GM23338 (cell line): Measurements from ENCODE around the gene ATG2A. TPM values are rescaled to one million over a fixed set of nuclear protein-coding genes. Genes with fewer than 3 reads are reported as not detected.

Source experiments
- ATAC-seq: fragments of 200-7000 bp; cut with Tn5 transposase; 3 replicates; pipeline ENCODE4 v1.9.1; 2020
- DNase-seq: peaks from one replicate; pipeline ENCODE4 v3.0.0-alpha.2; 2015; ENCODE audit warnings: low spot score
- H2AFZ ChIP-seq: fragments of 200-600 bp; sonication (generic); 2 replicates; pipeline ENCODE4 v1.8.0; 2016; ENCODE audit warnings: antibody characterized with exemption, mild to moderate bottlenecking, moderate library complexity
- H3F3A ChIP-seq: fragments of 200-600 bp; sonication (generic); replicated peaks from 2 replicates; pipeline ENCODE4 v1.8.0; 2017; ENCODE audit warnings: antibody characterized with exemption, mixed run types, low read depth
- H3K27ac ChIP-seq: fragments of 200-600 bp; sonication (generic); 2 replicates; pipeline ENCODE4 v1.6.1; 2016; ENCODE audit warnings: low read depth
- H3K27me3 ChIP-seq: fragments of 200-600 bp; sonication (generic); 2 replicates; pipeline ENCODE4 v1.8.0; 2016; ENCODE audit warnings: mild to moderate bottlenecking, mixed run types, moderate library complexity; ENCODE audit not compliant: insufficient read depth
- H3K36me3 ChIP-seq: fragments of 200-600 bp; sonication (generic); 2 replicates; pipeline ENCODE4 v1.8.0; 2016; ENCODE audit warnings: mild to moderate bottlenecking; ENCODE audit not compliant: insufficient read depth
- H3K4me1 ChIP-seq: fragments of 200-600 bp; sonication (generic); 2 replicates; pipeline ENCODE4 v1.8.0; 2016; ENCODE audit warnings: mild to moderate bottlenecking, moderate library complexity; ENCODE audit not compliant: insufficient read depth
- H3K4me2 ChIP-seq: fragments of 200-600 bp; sonication (generic); 2 replicates; pipeline ENCODE4 v1.7.1; 2017; ENCODE audit warnings: mixed run types
- H3K4me3 ChIP-seq: fragments of 200-600 bp; sonication (generic); 2 replicates; pipeline ENCODE4 v1.6.1; 2016; ENCODE audit warnings: mixed run types
- H3K79me2 ChIP-seq: fragments of 200-600 bp; sonication (generic); replicated peaks from 2 replicates; pipeline ENCODE4 v1.8.0; 2017; ENCODE audit warnings: mild to moderate bottlenecking; ENCODE audit not compliant: insufficient read depth
- H3K9me2 ChIP-seq: fragments of 200-600 bp; sonication (generic); 2 replicates; pipeline ENCODE4 v1.8.0; 2017; ENCODE audit not compliant: insufficient read depth
- H4K20me1 ChIP-seq: fragments of 200-600 bp; sonication (generic); replicated peaks from 2 replicates; pipeline ENCODE4 v1.8.0; 2017; ENCODE audit warnings: mild to moderate bottlenecking; ENCODE audit not compliant: insufficient read depth
- H3K27ac Mint-ChIP-seq: 2 replicates; pipeline ENCODE4 v1.8.0; 2020; ENCODE audit warnings: inconsistent platforms, mild to moderate bottlenecking, moderate library complexity, mixed read lengths
- H3K27me3 Mint-ChIP-seq: 3 replicates; pipeline ENCODE4 v1.8.0; 2022; ENCODE audit warnings: low read depth, mild to moderate bottlenecking, moderate library complexity, mixed read lengths, inconsistent platforms; ENCODE audit not compliant: insufficient read depth, poor library complexity
- H3K36me3 Mint-ChIP-seq: 3 replicates; pipeline ENCODE4 v1.8.0; 2021; ENCODE audit warnings: low read depth, mild to moderate bottlenecking, inconsistent platforms, moderate library complexity, mixed read lengths
- H3K4me1 Mint-ChIP-seq: 3 replicates; pipeline ENCODE4 v1.8.0; 2020; ENCODE audit warnings: mild to moderate bottlenecking, inconsistent platforms, mixed read lengths
- H3K4me3 Mint-ChIP-seq: 3 replicates; pipeline ENCODE4 v1.8.0; 2021; ENCODE audit warnings: moderate library complexity, mild to moderate bottlenecking, inconsistent platforms, mixed read lengths
- H3K9me3 Mint-ChIP-seq: 3 replicates; pipeline ENCODE4 v1.8.0; 2020; ENCODE audit warnings: moderate library complexity, mild to moderate bottlenecking, inconsistent platforms, mixed read lengths
- CREB1 ChIP-seq: fragments of 250-450 bp; sonication (Bioruptor Pico); IDR thresholded peaks from 2 replicates; pipeline ENCODE4 v1.5.0; 2020; ENCODE audit warnings: low read depth, mild to moderate bottlenecking, moderate library complexity
- CTCF ChIP-seq, 2 experiments: fragments of 200-600 bp in 1 of 2; sonication (generic) in 1 of 2; conservative IDR thresholded peaks; 2 replicates each; pipeline versions ENCODE4 v1.5.1 to v1.6.1; 2016 to 2017; ENCODE audit warnings: antibody characterized with exemption in 2 of 2, low read depth in 2 of 2, mild to moderate bottlenecking in 2 of 2, moderate library complexity in 1 of 2
- EZH2 ChIP-seq: fragments of 200-600 bp; sonication (generic); IDR thresholded peaks from one replicate; pipeline ENCODE4 v1.8.0; 2017; ENCODE audit warnings: antibody characterized with exemption, mild to moderate bottlenecking, low read depth; ENCODE audit not compliant: unreplicated experiment
- EZH2phosphoT487 ChIP-seq: fragments of 200-600 bp; sonication (generic); IDR thresholded peaks from one replicate; pipeline ENCODE4 v1.8.1; 2018; ENCODE audit warnings: antibody characterized with exemption; ENCODE audit not compliant: unreplicated experiment
- JUNB ChIP-seq: IDR thresholded peaks from one replicate; pipeline ENCODE4 v1.6.1; 2016; ENCODE audit warnings: antibody characterized with exemption; ENCODE audit not compliant: unreplicated experiment
- NANOG ChIP-seq: IDR thresholded peaks from 2 replicates; pipeline ENCODE4 v1.6.1; 2016; ENCODE audit warnings: antibody characterized with exemption, borderline replicate concordance
- POLR2AphosphoS5 ChIP-seq: IDR thresholded peaks from 2 replicates; pipeline ENCODE4 v1.6.1; 2016; ENCODE audit warnings: antibody characterized with exemption, low read depth
- STAT1 ChIP-seq: IDR thresholded peaks from one replicate; pipeline ENCODE4 v1.6.1; 2016; ENCODE audit warnings: antibody characterized with exemption; ENCODE audit not compliant: unreplicated experiment
- ZNF114 ChIP-seq: fragments of 250-450 bp; sonication (Bioruptor Pico); IDR thresholded peaks from 2 replicates; pipeline ENCODE4 v1.5.0; 2020; ENCODE audit warnings: mild to moderate bottlenecking, moderate library complexity
- polyA plus RNA-seq: library from polyadenylated mRNA; unstranded; fragments of >200 nt; fragmentation: Nextera tagmentation; extraction: Ambion mirVana; gene quantifications from 2 replicates; pipeline ENCODE4 v1.2.1, GENCODE V29; 2016
- total RNA-seq: library from RNA; depleted of rRNA; stranded (reverse); fragments of >200 nt; shearing (Covaris generic); gene quantifications from 2 replicates; pipeline ENCODE4 v1.2.3, GENCODE V29; 2014
- TF ChIP-seq, protein P1 (sequence below): IDR thresholded peaks from one replicate; pipeline ENCODE4 v1.6.1; 2018; ENCODE audit warnings: antibody characterized with exemption; ENCODE audit not compliant: unreplicated experiment
- TF ChIP-seq, protein P2 (sequence below): IDR thresholded peaks from 2 replicates; pipeline ENCODE4 v1.6.1; 2016; ENCODE audit warnings: antibody characterized with exemption

Gene ATG2A
- total and polyA plus RNA-seq, 2 experiments from 2014 or later, result 8.7 to 31.7 TPM

- no peak for TF ChIP-seq ZNF114 (CRISPR knock-in tag)
- no peak for TF ChIP-seq POLR2AphosphoS5
- TF ChIP-seq EZH2, result no peak
- TF ChIP-seq, protein P1, sequence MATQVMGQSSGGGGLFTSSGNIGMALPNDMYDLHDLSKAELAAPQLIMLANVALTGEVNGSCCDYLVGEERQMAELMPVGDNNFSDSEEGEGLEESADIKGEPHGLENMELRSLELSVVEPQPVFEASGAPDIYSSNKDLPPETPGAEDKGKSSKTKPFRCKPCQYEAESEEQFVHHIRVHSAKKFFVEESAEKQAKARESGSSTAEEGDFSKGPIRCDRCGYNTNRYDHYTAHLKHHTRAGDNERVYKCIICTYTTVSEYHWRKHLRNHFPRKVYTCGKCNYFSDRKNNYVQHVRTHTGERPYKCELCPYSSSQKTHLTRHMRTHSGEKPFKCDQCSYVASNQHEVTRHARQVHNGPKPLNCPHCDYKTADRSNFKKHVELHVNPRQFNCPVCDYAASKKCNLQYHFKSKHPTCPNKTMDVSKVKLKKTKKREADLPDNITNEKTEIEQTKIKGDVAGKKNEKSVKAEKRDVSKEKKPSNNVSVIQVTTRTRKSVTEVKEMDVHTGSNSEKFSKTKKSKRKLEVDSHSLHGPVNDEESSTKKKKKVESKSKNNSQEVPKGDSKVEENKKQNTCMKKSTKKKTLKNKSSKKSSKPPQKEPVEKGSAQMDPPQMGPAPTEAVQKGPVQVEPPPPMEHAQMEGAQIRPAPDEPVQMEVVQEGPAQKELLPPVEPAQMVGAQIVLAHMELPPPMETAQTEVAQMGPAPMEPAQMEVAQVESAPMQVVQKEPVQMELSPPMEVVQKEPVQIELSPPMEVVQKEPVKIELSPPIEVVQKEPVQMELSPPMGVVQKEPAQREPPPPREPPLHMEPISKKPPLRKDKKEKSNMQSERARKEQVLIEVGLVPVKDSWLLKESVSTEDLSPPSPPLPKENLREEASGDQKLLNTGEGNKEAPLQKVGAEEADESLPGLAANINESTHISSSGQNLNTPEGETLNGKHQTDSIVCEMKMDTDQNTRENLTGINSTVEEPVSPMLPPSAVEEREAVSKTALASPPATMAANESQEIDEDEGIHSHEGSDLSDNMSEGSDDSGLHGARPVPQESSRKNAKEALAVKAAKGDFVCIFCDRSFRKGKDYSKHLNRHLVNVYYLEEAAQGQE, result no peak
- no peak for TF ChIP-seq CREB1
- no peak for TF ChIP-seq JUNB
- no peak for TF ChIP-seq CTCF (conservative IDR thresholded peaks at IDR 0.05; ENCODE audit: low read depth in 2 of 2)
- TF ChIP-seq, protein P2, sequence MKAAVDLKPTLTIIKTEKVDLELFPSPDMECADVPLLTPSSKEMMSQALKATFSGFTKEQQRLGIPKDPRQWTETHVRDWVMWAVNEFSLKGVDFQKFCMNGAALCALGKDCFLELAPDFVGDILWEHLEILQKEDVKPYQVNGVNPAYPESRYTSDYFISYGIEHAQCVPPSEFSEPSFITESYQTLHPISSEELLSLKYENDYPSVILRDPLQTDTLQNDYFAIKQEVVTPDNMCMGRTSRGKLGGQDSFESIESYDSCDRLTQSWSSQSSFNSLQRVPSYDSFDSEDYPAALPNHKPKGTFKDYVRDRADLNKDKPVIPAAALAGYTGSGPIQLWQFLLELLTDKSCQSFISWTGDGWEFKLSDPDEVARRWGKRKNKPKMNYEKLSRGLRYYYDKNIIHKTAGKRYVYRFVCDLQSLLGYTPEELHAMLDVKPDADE, result no peak
Measured at GRCh38 chr11:64902102-64902900, 14.7 kb downstream of the ATG2A start (continued).

GRCh38 chr11:64900774-64901173, 16.2 kb downstream of the ATG2A start:
- no peak overlapping the region for H2AFZ ChIP-seq
- H3K4me2 ChIP-seq, result no peak overlapping the region
- no peaks in the 10 kb centered on the region for H3K36me3 ChIP-seq
- H3K9me2 ChIP-seq, result no peaks in the 10 kb centered on the region
- no peak overlapping the region for H3K4me3 ChIP-seq
- H3F3A ChIP-seq, result no peaks in the 10 kb centered on the region
- H3K79me2 ChIP-seq, result no peaks in the 10 kb centered on the region
- H3K36me3 Mint-ChIP-seq, result no peaks in the 10 kb centered on the region
- H3K9me3 Mint-ChIP-seq, result no peaks in the 10 kb centered on the region
- H3K27me3 Mint-ChIP-seq, result peaks cover 13% of the 10 kb centered on the region
- no peaks in the 10 kb centered on the region for H3K4me1 Mint-ChIP-seq
- H3K4me3 Mint-ChIP-seq, result no peak overlapping the region
- no peaks in the 10 kb centered on the region for H3K4me1 ChIP-seq
- no peaks in the 10 kb centered on the region; the same call in none of the 2 replicates for H4K20me1 ChIP-seq
- no peak overlapping the region for H3K27ac ChIP-seq
- DNase-seq, result no peak
- no peak for ATAC-seq
- no peaks in the 10 kb centered on the region for H3K27me3 ChIP-seq
- H3K27ac Mint-ChIP-seq, result no peak overlapping the region
- no peak for TF ChIP-seq POLR2AphosphoS5
- no peak for TF ChIP-seq CTCF (conservative IDR thresholded peaks at IDR 0.05; ENCODE audit: low read depth in 2 of 2)
- TF ChIP-seq, protein P1, result no peak
- no peak for TF ChIP-seq STAT1
- TF ChIP-seq EZH2phosphoT487, result no peak
- no peak for TF ChIP-seq EZH2
- no peak for TF ChIP-seq CREB1
- no peak for TF ChIP-seq NANOG
